ENCODE measurements around the gene SH2D3A.

- TF ChIP-seq CTCF (conservative IDR thresholded peaks at IDR 0.05) (no peak), EZH2 (IDR thresholded peaks at IDR 0.05; ENCODE audit: low read depth) (no peak)
These were observed 30.4 kb upstream of the SH2D3A start for GRCh38 chr19:6797646-6798045.

Measured in PC-9 (cell line).